CD1c-positive myeloid dendritic cell (primary cell): Measurements from ENCODE around the gene KCNJ1.

Source experiments
- DNase-seq: peaks from one replicate; pipeline ENCODE4 v3.0.0-alpha.2; 2016; ENCODE audit errors: extremely low spot score

KCNJ1 gene

DNA sequence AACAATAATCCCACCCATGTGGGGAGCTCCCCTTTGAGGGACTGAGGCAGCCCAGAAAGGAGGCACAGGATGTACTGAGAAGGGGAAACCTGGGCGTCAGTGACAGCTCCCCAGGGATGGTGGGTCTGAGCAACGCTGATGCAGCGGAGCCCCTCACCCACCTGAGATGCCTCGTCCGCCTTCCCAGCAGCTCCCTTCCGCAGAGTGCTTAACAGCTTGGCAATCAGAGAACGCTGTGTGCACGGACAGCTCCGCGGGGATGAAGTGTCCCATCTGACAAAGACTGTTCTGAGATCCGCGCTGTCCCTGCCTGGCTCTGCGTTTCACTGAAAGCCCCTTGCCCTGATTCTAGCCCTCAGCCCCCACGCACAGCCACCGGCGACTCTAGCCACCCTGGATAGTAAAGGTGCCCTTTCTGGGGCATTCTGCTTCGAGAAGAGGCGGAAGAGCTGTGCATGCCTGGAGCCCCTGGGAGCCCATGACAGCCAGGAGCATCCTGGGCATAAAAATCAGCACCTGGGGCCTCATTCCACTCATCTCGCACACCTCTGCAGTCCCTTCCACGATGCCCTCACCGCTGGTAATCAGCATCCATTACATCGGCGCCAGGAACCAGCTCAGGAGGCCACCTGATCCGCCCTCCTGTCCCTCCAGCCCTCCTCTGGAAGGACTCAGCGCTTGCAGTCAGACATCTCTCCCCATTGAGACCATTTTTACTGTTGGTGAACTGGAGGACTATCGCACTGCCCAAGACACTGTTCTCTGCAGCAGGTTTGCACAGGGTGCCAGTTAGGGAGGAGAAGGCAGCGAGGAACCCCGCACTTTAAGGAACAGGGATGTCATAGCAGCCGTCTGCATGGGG lies 34.8 kb upstream of the KCNJ1 start:
- DNase-seq, result no peak

DNA sequence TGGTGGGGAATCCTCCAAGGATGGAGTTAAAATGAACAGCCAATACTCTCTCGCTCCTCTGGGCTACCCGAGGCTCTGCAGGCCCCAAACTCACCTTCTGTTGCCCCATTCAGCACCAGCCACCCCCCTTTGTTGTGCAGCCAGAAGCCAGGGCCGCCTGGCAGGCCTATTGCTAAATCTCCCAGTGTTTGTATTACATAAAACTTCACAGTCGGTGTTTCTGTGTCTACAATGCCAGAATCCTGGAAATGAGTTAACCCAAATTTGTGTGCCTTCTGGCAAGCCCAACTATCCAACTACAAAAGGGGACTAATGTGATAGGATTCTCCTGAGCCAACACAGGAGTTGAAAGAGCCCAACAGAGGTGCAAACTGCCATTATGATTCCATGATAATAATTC lies 33.4 kb upstream of the KCNJ1 start:
- no peak for DNase-seq

GRCh38 chr11:128898580-128899344 lies 31.7 kb upstream of the KCNJ1 start:
- DNase-seq, result no peak

- DNase-seq, result no peak
Observed at GRCh38 chr11:128897826-128898225, 30.7 kb upstream of the KCNJ1 start.

GRCh38 chr11:128896356-128896755 lies 29.3 kb upstream of the KCNJ1 start:
- no peak for DNase-seq

GRCh38 chr11:128895526-128895925 lies 28.4 kb upstream of the KCNJ1 start:
- DNase-seq, result no peak

DNA sequence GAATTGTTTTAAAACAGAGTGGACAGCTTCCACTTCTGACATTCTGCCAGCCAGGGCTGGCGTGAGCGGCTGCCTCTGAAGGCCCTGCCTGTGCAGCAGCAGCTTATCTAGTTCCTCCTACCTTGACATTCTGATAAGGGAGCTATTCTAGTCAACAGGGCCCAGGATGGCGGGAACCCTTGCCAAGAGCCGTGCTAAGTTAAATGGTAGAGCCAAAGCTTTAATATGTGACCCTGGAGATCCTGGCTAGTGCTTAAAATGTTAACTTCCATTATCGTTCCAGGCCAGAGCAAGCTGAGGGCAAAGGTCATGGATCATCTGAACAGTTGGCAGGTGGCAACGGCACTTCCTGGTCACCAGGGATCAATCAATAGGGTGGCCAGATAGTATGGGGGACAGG lies 27.6 kb upstream of the KCNJ1 start:
- DNase-seq, result no peak

GRCh38 chr11:128894286-128894681 lies 27.2 kb upstream of the KCNJ1 start:
- no peak for DNase-seq

- no peak for DNase-seq
Observed at GRCh38 chr11:128893578-128894285, 26.6 kb upstream of the KCNJ1 start.

GRCh38 chr11:128892866-128893565 lies 25.9 kb upstream of the KCNJ1 start:
- no peak for DNase-seq

- DNase-seq, result no peak
Observed at GRCh38 chr11:128891913-128892398, 24.9 kb upstream of the KCNJ1 start.

DNA sequence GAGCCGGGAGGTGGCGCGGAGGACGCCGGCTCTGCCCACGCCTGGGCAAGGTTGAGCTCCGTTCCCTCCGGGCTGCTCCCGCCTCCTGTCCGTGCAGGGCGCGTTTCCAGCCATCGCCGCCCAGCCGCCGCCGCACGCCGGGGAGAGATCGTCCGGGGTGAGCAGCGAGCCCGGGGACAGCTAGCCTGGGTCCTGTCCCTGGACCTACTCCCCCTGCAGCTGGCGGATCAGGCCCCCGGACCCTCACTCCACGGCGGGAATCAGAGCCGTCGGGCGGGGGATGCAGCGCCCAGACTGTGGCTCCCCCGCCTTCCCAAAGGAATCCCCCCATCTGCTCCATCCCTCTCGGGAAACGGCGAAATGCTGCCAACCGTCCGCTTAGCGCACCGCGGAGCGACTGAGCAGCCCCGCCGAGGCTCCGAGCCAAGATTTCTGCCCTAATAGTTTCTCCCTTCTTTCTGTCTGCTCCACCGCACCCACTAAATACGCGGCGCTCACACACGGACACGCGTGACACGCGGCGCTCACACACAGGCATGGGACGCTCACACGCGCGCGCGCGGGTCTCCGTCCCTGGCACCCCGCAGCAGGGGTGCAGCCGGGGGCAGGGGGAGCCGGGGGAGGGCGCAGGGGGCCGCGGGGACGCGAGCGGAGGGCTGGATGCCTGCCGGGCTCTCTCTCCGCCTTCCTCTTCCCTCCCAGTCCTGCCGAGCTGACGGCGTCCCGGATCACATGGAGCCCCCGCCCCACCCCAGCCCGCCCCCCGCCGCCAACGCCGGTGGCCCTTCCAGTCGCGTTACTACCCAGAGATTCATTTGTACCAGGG lies 23.7 kb upstream of the KCNJ1 start, which contains the start of gene KCNJ5:
TSS of gene KCNJ5 (plus strand) at position 814 of the 826 bp plus-strand sequence. CDS start 19,918 bp downstream, outside the sequence.
- peak; percentile 14 for DNase-seq

- no peak for DNase-seq
Observed at GRCh38 chr11:128890216-128890542, 23.1 kb upstream of the KCNJ1 start.

DNA sequence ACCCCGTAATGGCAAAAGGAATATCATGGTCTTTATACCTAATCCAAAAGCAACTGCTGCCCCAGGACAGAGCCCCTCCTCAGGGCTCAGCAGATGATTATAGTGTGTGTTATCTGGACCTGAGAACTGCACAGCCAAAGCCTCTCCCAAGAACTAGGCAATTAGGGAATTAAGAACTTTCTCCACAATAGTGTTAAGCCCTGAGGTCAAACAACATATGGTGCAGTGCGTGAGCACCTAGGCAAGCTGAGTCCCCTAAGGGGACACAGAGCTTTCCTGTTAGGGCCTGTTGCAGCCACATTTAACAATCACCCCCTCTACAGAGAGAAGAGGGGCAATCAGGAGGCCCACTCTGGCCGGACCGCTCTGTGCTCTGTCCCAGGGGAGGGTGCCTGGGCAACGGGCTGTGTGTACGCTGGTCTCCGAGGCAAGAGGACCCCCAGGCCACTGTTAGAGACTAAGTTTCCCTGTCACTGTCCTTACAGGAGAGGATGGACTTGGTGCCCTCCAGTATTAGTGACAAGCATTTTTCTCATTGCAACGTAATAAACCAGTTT lies 22.6 kb upstream of the KCNJ1 start:
- DNase-seq, result no peak

- DNase-seq, result no peak
Observed at GRCh38 chr11:128888034-128888985, 21.2 kb upstream of the KCNJ1 start.

- DNase-seq, result no peak
Observed at GRCh38 chr11:128886406-128887124, 19.5 kb upstream of the KCNJ1 start.

- peak; percentile 74 for DNase-seq
Observed at GRCh38 chr11:128884703-128885338, 17.7 kb upstream of the KCNJ1 start.

GRCh38 chr11:128884054-128884453 lies 17.0 kb upstream of the KCNJ1 start:
- no peak for DNase-seq
